Mucosa of stomach (tissue), 1 donor: ENCODE measurements around the gene ENDOV.

Source experiments
- H3K27me3 ChIP-seq: one replicate; pipeline ENCODE4 v1.7.0; 2013; ENCODE audit warnings: mild to moderate bottlenecking, low read length; ENCODE audit not compliant: control insufficient read depth, insufficient read depth
- H3K36me3 ChIP-seq: one replicate; pipeline ENCODE4 v1.7.0; 2013; ENCODE audit warnings: low read length; ENCODE audit not compliant: control insufficient read depth, insufficient read depth
- H3K4me1 ChIP-seq: one replicate; pipeline ENCODE4 v1.7.0; 2013; ENCODE audit warnings: mild to moderate bottlenecking, low read length; ENCODE audit not compliant: control insufficient read depth, insufficient read depth
- H3K4me3 ChIP-seq: one replicate; pipeline ENCODE4 v1.7.0; 2013; ENCODE audit warnings: low read length
- H3K9ac ChIP-seq: one replicate; pipeline ENCODE4 v1.7.0; 2013; ENCODE audit warnings: mild to moderate bottlenecking, low read length, moderate library complexity
- H3K9me3 ChIP-seq: one replicate; pipeline ENCODE4 v1.7.0; 2013; ENCODE audit warnings: mild to moderate bottlenecking, low read length, moderate library complexity; ENCODE audit not compliant: control insufficient read depth
- donor health status: Pancreatic carcinoma.

Gene ENDOV

DNA sequence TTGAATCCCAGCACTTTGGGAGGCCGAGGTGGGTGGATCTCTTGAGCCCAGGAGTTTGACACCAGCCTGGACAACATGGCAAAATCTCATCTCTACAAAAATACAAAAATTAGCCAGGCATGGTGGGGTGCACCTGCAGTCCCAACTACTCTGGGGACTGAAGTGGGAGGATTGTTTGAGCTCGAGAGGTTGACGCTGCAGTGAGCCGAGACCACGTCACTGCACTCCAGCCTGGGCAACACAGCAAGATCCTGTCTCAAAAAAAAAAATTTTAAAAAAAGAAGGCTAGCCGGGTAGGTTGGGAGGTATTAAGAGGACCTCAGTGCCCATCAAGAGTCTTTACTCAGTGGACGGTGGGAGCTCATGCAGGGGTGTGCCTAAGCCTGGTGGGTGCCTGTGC is 65.3 kb downstream of the ENDOV start:
- no peaks in the 10 kb centered on the region for H3K36me3 ChIP-seq
- H3K9me3 ChIP-seq, result no peaks in the 10 kb centered on the region
- peaks cover 70% of the 10 kb centered on the region for H3K27me3 ChIP-seq
- no peak overlapping the region for H3K9ac ChIP-seq
- peaks cover 57% of the 10 kb centered on the region for H3K4me1 ChIP-seq
- H3K4me3 ChIP-seq, result no peak overlapping the region

DNA sequence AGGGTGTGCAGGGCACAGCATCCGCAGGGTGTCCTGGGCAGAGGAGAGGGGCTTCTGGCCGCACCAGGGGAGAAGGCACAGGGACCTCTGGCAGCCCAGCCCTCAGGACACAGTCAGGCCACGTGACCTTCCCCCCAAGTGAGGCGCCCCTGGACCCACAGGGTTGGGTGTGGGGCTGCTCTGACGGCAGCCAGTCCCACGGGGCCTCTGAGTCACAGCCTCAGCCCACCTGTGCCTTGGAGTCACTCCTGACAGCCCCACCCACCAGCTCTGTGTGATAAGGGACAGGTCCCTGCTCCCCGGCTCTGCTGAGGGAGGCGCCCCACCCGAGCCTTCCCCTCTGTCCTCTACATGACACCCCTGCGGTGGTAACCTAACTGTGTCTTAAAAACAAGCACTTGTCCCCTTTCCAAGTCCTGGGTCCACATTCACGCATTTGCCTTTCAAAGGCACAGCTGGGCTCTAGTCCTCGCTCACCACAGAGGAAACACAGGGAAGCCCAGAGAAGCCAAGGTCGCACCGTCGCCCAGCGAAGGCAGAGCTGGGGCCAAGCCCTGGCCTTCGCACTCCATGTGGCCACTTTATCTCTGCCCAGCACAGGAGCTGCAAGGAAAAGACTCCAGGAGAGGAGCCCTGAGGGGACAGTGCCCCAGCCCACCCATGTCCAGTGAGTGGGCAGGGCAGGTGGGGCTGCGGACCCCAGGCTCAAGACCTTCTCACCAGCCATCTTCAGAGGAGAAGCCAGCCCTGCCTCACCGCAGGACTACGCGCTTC is 66.5 kb downstream of the ENDOV start:
- Histone ChIP-seq H3K4me1 (peaks cover 57% of the 10 kb centered on the region), H3K36me3 (no peaks in the 10 kb centered on the region), H3K4me3 (no peak overlapping the region), H3K9me3 (no peaks in the 10 kb centered on the region), H3K9ac (no peak overlapping the region), H3K27me3 (peaks cover 59% of the 10 kb centered on the region)

DNA sequence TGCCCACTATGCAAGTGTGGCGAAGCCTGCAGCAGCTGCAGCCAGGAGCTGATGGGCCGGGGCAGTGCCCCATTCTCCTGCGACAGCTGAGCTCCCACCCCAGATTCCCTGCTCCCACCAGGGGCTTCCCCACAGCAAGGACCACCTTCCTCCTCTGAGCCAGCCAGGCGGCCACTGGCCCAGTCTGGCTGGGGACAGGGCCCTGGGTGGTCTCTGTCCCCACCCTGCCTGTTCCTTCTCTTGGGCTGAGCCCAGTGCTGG is 67.0 kb downstream of the ENDOV start:
- Histone ChIP-seq H3K9ac (no peak overlapping the region), H3K4me3 (no peak overlapping the region), H3K4me1 (peaks cover 53% of the 10 kb centered on the region), H3K9me3 (no peaks in the 10 kb centered on the region), H3K36me3 (no peaks in the 10 kb centered on the region), H3K27me3 (peaks cover 59% of the 10 kb centered on the region)

DNA sequence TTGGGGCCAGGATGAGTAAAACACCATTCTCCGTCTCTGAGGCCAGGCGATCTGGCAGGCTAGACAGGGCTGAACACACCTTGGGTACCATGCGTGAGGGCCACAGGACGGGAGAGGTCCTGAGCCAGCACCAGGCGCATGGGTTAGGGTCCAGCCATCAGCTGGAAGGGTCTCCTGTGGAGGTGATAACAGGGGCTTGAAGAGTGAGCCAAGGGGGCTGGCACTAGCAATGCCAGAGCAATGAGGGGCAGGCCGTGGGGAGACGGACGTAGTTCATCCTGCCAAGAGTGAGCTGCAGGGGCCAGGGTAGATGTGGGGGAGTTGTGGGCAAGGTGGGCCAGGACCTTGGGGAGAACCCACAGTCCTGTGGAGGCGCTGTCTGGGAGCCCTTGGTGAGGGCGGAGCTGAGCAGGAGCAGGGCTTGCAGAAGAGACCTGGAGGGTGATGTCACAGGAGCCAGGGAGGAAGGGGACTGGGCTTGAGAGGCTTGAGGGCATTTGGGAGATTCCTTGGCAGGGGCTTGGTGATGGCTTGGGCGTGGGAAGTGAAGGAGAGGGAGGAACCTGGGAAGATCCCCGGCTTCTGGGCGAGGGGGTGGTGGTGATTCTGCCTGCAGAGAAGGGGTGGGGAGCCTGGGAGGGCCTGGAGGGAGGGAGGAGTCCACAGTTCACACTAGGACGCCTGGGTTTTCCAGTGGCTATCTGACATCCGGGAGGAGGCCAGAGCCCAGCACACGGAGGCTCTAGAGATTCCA is 67.8 kb downstream of the ENDOV start:
- no peaks in the 10 kb centered on the region for H3K9me3 ChIP-seq
- no peaks in the 10 kb centered on the region for H3K36me3 ChIP-seq
- H3K4me3 ChIP-seq, result no peak overlapping the region
- H3K27me3 ChIP-seq, result peaks cover 59% of the 10 kb centered on the region
- H3K4me1 ChIP-seq, result peaks cover 46% of the 10 kb centered on the region
- H3K9ac ChIP-seq, result no peak overlapping the region

DNA sequence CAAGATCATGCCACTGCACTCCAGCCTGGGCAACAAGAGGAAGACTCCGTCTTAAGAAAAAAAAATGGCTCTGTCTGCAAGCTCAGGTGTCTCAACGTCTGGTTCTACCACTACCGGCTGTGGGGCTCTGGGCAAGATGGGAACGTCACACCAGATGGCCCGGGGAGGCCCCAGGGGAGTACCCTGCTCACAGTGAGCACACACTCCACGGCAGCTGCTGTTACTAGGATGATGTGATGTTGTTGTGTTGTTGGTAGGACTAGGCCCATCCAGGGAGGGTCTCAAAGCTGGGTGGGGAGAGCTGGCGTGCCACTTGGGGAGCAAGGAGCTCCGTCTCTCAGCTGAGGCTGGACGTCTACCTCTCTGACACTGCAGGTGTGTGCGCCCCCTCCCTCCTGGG is 70.9 kb downstream of the ENDOV start:
- H3K9me3 ChIP-seq, result no peaks in the 10 kb centered on the region
- H3K4me1 ChIP-seq, result peaks cover 29% of the 10 kb centered on the region
- no peak overlapping the region for H3K4me3 ChIP-seq
- H3K27me3 ChIP-seq, result peaks cover 43% of the 10 kb centered on the region
- no peaks in the 10 kb centered on the region for H3K36me3 ChIP-seq
- H3K9ac ChIP-seq, result no peak overlapping the region

DNA sequence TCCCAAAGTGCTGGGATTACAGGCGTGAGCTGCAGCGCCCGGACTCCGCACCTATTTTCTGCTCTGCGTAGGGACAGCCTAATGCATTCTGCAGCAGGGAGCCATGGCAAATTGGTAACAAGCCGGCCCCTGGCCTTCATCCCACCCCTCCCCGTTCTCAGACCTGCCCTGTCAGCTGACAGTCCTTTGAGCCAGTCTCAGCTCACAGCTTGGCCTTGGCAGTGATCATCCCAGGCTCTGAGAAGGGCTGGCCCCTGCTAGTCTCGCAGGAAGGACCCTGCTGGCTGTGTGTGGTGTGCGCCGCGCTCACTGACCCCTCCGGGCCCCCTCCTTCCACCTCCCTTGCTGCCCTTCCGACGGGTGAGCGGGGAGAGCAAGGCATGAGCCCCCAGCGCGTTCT is 71.7 kb downstream of the ENDOV start:
- H3K27me3 ChIP-seq, result peaks cover 34% of the 10 kb centered on the region
- H3K9ac ChIP-seq, result no peak overlapping the region
- H3K36me3 ChIP-seq, result no peaks in the 10 kb centered on the region
- H3K9me3 ChIP-seq, result no peaks in the 10 kb centered on the region
- H3K4me3 ChIP-seq, result no peak overlapping the region
- H3K4me1 ChIP-seq, result peaks cover 21% of the 10 kb centered on the region

DNA sequence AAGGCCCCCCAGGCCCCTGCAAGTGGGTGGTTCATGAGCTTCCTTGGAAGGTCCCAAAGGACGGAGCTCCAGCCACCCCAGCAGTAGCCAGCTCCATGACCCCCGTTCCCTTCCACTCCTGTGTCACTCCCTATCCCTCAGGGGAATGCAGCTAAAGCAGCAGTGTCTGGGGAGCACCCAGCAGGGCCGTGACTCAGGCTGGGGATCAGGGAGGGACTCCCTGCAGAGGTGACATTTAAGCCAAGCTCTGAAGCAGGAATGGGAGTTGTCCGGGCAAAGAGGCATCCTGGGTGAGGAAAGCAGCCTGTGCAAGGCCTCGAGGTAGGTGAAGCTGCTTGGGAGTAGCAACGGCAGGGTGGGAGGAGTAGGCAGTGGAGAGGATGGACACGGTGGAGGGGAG is 72.5 kb downstream of the ENDOV start:
- Histone ChIP-seq H3K9me3 (no peaks in the 10 kb centered on the region), H3K27me3 (peaks cover 29% of the 10 kb centered on the region), H3K36me3 (no peaks in the 10 kb centered on the region), H3K4me1 (peaks cover 12% of the 10 kb centered on the region), H3K4me3 (no peak overlapping the region), H3K9ac (no peak overlapping the region)
